GM13976 (cell line): ENCODE results near the gene LRMDA.

Source experiments
- DNase-seq: peaks from one replicate; pipeline ENCODE4 v3.0.0; 2012; ENCODE audit warnings: low spot score
- in situ Hi-C: fragments of 300-500 bp; cut with MboI; formaldehyde crosslinking; loops from one replicate; pipeline ENCODE4 v1.12.0; 2022; ENCODE audit warnings: low sequenced_read_pairs, mixed read lengths, inconsistent platforms; ENCODE audit not compliant: unreplicated experiment
- TF ChIP-seq, protein P1 (sequence below): IDR thresholded peaks from 2 replicates; pipeline ENCODE4 v1.5.1; 2012; ENCODE audit warnings: borderline replicate concordance, mild to moderate bottlenecking; ENCODE audit not compliant: insufficient read depth; ENCODE audit errors: extremely low read depth, missing control alignments, control extremely low read depth

Gene LRMDA

GRCh38 chr10:76552091-76552873 is 1120.9 kb downstream of the LRMDA start:
- TF ChIP-seq, protein P1, sequence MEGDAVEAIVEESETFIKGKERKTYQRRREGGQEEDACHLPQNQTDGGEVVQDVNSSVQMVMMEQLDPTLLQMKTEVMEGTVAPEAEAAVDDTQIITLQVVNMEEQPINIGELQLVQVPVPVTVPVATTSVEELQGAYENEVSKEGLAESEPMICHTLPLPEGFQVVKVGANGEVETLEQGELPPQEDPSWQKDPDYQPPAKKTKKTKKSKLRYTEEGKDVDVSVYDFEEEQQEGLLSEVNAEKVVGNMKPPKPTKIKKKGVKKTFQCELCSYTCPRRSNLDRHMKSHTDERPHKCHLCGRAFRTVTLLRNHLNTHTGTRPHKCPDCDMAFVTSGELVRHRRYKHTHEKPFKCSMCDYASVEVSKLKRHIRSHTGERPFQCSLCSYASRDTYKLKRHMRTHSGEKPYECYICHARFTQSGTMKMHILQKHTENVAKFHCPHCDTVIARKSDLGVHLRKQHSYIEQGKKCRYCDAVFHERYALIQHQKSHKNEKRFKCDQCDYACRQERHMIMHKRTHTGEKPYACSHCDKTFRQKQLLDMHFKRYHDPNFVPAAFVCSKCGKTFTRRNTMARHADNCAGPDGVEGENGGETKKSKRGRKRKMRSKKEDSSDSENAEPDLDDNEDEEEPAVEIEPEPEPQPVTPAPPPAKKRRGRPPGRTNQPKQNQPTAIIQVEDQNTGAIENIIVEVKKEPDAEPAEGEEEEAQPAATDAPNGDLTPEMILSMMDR: no peak
- in situ Hi-C loops: loop anchor here (25.0 kb wide), 1 partner anchor 560 kb away; no protein-coding TSS in a partner anchor
- DNase-seq: no peak

GRCh38 chr10:76553263-76554032 is 1122.0 kb downstream of the LRMDA start:
- TF ChIP-seq, protein P1: no peak
- in situ Hi-C loops: loop anchor here (25.0 kb wide), 1 partner anchor 559 kb away; no protein-coding TSS in a partner anchor
- DNase-seq: no peak

DNA sequence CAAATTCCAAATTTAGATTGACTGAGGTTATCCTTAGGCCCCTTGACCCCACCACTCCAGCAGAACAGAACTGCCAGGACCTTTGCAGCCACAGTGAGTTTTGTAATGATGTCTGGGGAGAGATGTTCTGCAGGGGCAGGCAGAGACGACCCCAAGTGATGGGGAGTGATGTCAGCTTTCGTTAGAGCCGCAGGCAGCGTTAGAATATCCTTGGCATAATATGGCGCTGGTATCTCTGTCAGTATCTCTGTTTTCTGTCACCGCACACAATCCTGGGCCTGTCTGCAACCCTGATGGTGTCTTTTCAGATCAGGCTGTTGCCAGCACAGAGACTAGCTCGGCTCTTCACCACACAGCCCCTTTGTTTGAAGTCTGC is 1122.6 kb downstream of the LRMDA start:
- TF ChIP-seq, protein P1: no peak
- no peak for DNase-seq
- in situ Hi-C loops: loop anchor here (25.0 kb wide), 1 partner anchor 558 kb away; no protein-coding TSS in a partner anchor

DNA sequence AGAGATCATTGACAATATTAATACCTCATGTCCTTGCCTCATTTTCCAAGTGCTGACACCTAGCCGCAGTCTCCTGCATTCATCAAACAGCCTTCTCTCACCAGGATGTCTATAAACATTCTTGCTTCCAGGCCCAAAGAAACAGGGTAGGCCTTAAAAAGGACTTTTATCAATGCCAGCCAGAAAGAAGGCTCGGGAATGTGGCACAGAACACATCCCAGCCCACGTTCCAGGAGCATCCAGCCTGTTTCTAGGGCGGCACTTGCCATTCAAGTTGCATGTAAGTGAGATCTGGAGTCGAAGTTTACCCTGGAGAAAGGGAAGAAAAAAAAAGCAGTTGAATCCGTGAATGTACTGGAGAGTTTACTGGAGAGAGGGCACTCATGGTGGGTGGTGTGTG is 1123.1 kb downstream of the LRMDA start:
- in situ Hi-C loops: loop anchor here (25.0 kb wide), 1 partner anchor 558 kb away; no protein-coding TSS in a partner anchor
- TF ChIP-seq, protein P1: no peak
- DNase-seq: no peak

DNA sequence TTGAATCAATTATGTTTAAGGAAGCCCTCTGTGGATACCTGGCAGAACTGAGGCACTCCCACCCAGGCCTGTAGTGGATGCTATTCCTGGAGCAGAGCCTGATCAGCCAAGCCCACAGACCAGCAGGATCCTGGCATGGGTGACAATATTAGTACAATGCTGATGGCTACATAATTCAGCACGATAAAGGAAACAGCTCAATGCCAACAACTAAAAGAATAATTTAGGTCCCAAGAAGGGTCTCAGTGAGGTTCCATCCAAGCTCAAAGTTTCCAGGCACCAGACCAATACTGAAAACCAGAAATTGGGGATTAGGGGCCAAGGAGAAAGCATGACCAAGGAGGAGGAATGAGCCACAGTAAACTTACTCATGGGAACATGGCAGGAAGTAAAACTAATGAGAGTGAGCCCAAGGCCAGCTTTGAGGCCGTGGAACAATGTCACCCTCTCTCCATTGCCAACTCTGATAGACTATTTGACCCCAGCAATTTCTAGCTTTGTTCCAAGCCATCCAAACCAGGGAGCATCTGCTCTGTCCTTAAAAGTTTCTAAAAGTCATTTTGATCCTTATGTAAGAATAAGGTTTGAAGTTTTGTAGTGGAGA is 1123.7 kb downstream of the LRMDA start:
- in situ Hi-C loops: loop anchor here (25.0 kb wide), 1 partner anchor 557 kb away; no protein-coding TSS in a partner anchor
- no peak for DNase-seq
- TF ChIP-seq, protein P1: no peak

GRCh38 chr10:76557366-76557765 is 1125.9 kb downstream of the LRMDA start:
- no peak for DNase-seq
- TF ChIP-seq, protein P1: no peak
- in situ Hi-C loops: loop anchor here (25.0 kb wide), 1 partner anchor 555 kb away; no protein-coding TSS in a partner anchor
